Panc1 (cell line): ENCODE results near the gene HPS5. TPM values are rescaled to one million over a fixed set of nuclear protein-coding genes. Genes with fewer than 3 reads are reported as not detected.

Source experiments
- ATAC-seq: fragments of 200-7000 bp; cut with Tn5 transposase; 2 replicates; pipeline ENCODE4 v1.9.1; 2020; ENCODE audit warnings: mild to moderate bottlenecking, moderate library complexity
- BruUV-seq: library from RNA; stranded (reverse); fragments of 400-500 nt; replicated peaks from 2 replicates; lab custom pipeline; 2021; lab: Mats Ljungman, UMichigan
- CTCF ChIA-PET: fragments of 300-600 bp; sonication (Branson Sonifier 250); formaldehyde crosslinking; loops from one replicate; lab custom pipeline; 2022; ENCODE audit warnings: antibody characterized with exemption; lab: Charles Lee
- POLR2A ChIA-PET: fragments of 300-600 bp; sonication (Branson Sonifier 250); formaldehyde crosslinking; loops from one replicate; lab custom pipeline; 2022; ENCODE audit warnings: antibody characterized with exemption; lab: Charles Lee
- DNase-seq: peaks from one replicate; pipeline ENCODE4 v3.0.0-alpha.2; 2010; ENCODE audit warnings: low read depth, low spot score
- H3K27ac ChIP-seq: 2 replicates; pipeline ENCODE4 v1.5.1; 2011; ENCODE audit warnings: mild to moderate bottlenecking, low read length, inconsistent platforms
- H3K27me3 ChIP-seq: fragments of 200-500 bp; sonication (Bioruptor generic); 2 replicates; pipeline ENCODE4 v1.6.0; 2014; ENCODE audit warnings: low read length, inconsistent platforms; ENCODE audit not compliant: control insufficient read depth, insufficient read depth
- H3K36me3 ChIP-seq: fragments of 200-500 bp; sonication (Bioruptor generic); 2 replicates; pipeline ENCODE4 v1.5.1; 2014; ENCODE audit warnings: inconsistent platforms, mild to moderate bottlenecking, low read length, moderate library complexity; ENCODE audit not compliant: control insufficient read depth, insufficient read depth
- H3K4me1 ChIP-seq: 2 replicates; pipeline ENCODE4 v1.5.1; 2011; ENCODE audit warnings: inconsistent platforms, mild to moderate bottlenecking, low read length, moderate library complexity; ENCODE audit not compliant: control insufficient read depth, insufficient read depth
- H3K4me3 ChIP-seq, 2 experiments: 2 replicates each; pipeline ENCODE4 v1.5.1; 2011 to 2012; ENCODE audit warnings: low read depth in 2 of 2, low read length in 2 of 2, mild to moderate bottlenecking in 2 of 2, inconsistent platforms in 1 of 2, moderate library complexity in 1 of 2
- H3K9me3 ChIP-seq: fragments of 200-500 bp; sonication (Bioruptor generic); 2 replicates; pipeline ENCODE4 v1.5.1; 2014; ENCODE audit warnings: low read depth, mild to moderate bottlenecking, inconsistent platforms, low read length, moderate library complexity; ENCODE audit not compliant: control insufficient read depth, insufficient read depth
- CTCF ChIP-seq: fragments of 450-650 bp; IDR thresholded peaks from 2 replicates; pipeline ENCODE4 v1.5.1; 2017; ENCODE audit warnings: mild to moderate bottlenecking
- POLR2AphosphoS5 ChIP-seq: IDR thresholded peaks from 2 replicates; pipeline ENCODE4 v1.6.1; 2012; ENCODE audit warnings: mild to moderate bottlenecking, low read depth, low read length, moderate library complexity
- REST ChIP-seq, 2 experiments: IDR thresholded peaks; 2 replicates each; pipeline ENCODE4 v1.6.1; 2011 to 2012; ENCODE audit warnings: low read depth in 2 of 2, control low read depth in 1 of 2, low read length in 1 of 2, mild to moderate bottlenecking in 1 of 2, moderate library complexity in 1 of 2; ENCODE audit not compliant: insufficient read depth in 1 of 2
- SIN3A ChIP-seq: IDR thresholded peaks from 2 replicates; pipeline ENCODE4 v1.6.1; 2012; ENCODE audit warnings: low read depth, mild to moderate bottlenecking, low read length, moderate library complexity, borderline replicate concordance; ENCODE audit not compliant: insufficient read depth
- TCF7L2 ChIP-seq: IDR thresholded peaks from 2 replicates; pipeline ENCODE4 v1.6.1; 2011; ENCODE audit warnings: mild to moderate bottlenecking, low read depth, low read length, inconsistent platforms
- in situ Hi-C: cut with HindIII; loops from 2 replicates; pipeline ENCODE4 v1.10.0; 2016; ENCODE audit warnings: low sequenced_read_pairs, low pct_unique_long_range_greater_than_20kb
- intact Hi-C: fragments of 100-400 bp; cut with micrococcal nuclease; formaldehyde crosslinking; loops from one replicate; pipeline ENCODE4 v1.10.0; 2022; ENCODE audit not compliant: unreplicated experiment
- total RNA-seq: library from RNA; stranded (reverse); gene quantifications from one replicate; pipeline ENCODE4 v1.2.1, GENCODE V29; 2021; ENCODE audit not compliant: unreplicated experiment

The HPS5 gene
- total RNA-seq, 1 experiment from 2014 or later, result 27.7 TPM

- no peaks in the 10 kb centered on the region for H3K4me1 ChIP-seq
- H3K27ac ChIP-seq, result no peak overlapping the region
- no peak for ATAC-seq
- peaks cover 27% of the 10 kb centered on the region for H3K36me3 ChIP-seq
- no peak for DNase-seq
- POLR2A ChIA-PET, result no interaction called here
- no peaks in the 10 kb centered on the region for H3K27me3 ChIP-seq
- TF ChIP-seq SIN3A, result no peak
- TF ChIP-seq TCF7L2, result no peak
- TF ChIP-seq CTCF, result no peak
- TF ChIP-seq POLR2AphosphoS5, result no peak
- TF ChIP-seq REST (IDR thresholded peaks at IDR 0.05; ENCODE audit: insufficient read depth in 1 of 2, low read depth in 2 of 2, low read length in 1 of 2), result no peak
- no peak overlapping the region for H3K4me3 ChIP-seq
- no TSS peak for BruUV-seq
- intact Hi-C loops (no loop called here), in situ Hi-C loops (no loop called here)
- CTCF ChIA-PET, result no interaction called here
- no peaks in the 10 kb centered on the region for H3K9me3 ChIP-seq
Observed at GRCh38 chr11:18304745-18305144, 17.2 kb downstream of the HPS5 start.

GRCh38 chr11:18299721-18300120 lies 22.2 kb downstream of the HPS5 start:
- in situ Hi-C loops, result no loop called here
- TF ChIP-seq TCF7L2 (no peak), CTCF (no peak), REST (IDR thresholded peaks at IDR 0.05; ENCODE audit: insufficient read depth in 1 of 2, low read depth in 2 of 2, low read length in 1 of 2) (no peak), POLR2AphosphoS5 (no peak), SIN3A (no peak)
- CTCF ChIA-PET, result no interaction called here
- no peak overlapping the region for H3K27ac ChIP-seq
- no peak for ATAC-seq
- POLR2A ChIA-PET, result no interaction called here
- H3K9me3 ChIP-seq, result no peaks in the 10 kb centered on the region
- H3K27me3 ChIP-seq, result no peaks in the 10 kb centered on the region
- H3K4me1 ChIP-seq, result no peaks in the 10 kb centered on the region
- no peak overlapping the region for H3K4me3 ChIP-seq
- DNase-seq, result no peak
- no TSS peak for BruUV-seq
- intact Hi-C loops, result no loop called here
- H3K36me3 ChIP-seq, result peaks cover 33% of the 10 kb centered on the region
